ENCODE results near the gene NUP98. TPM values are rescaled to one million over a fixed set of nuclear protein-coding genes. Genes with fewer than 3 reads are reported as not detected.

Gene NUP98
- total and polyA plus RNA-seq, 10 of the 15 experiments (the other 5 are each of a cell fraction or from before 2014, with no cell fraction given): 21.7 to 108 (median 78.9) TPM

DNA sequence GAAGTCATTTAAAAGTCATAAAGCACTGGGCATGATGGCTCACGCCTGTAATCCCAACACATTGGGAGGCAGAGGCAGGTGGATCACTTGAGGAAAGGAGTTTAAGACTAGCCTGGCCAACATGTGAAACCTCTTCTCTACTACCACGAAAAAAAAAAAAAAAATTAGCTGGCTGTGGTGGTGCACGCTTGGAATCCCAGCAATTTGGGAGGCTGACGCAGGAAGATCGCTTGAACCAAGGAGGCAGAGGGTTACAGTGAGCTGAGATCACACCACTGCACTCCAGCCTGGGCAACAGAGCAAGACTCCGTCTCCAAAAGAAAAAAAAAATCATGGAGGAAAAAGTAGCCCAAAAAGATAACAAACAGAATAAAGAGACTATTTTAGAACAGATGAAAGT lies 42.2 kb downstream of the NUP98 start:
- ChIA-PET RAD21 (ENCODE audit: unreplicated experiment) (interaction anchor here (0.6 kb wide), 1 partner anchor 26 kb away, joined by 3 read pairs; no protein-coding TSS in a partner anchor), CTCF (no interaction called here), SMC1A (ENCODE audit: uncharacterized antibody, unreplicated experiment) (interaction anchor here (1.5 kb wide), 1 partner anchor 41 kb away, joined by 3 read pairs; no protein-coding TSS in a partner anchor), POLR2A (no interaction called here)
- H4K20me1 ChIP-seq (ENCODE audit: control insufficient read depth, insufficient read depth): no peaks in the 10 kb centered on the region
- TF ChIP-seq TAF1 (IDR thresholded peaks at IDR 0.05; ENCODE audit: borderline replicate concordance, low read depth, low read length) (no peak), GATAD2B (conservative IDR thresholded peaks at IDR 0.05; ENCODE audit: low read depth) (no peak), SMC3 (IDR thresholded peaks at IDR 0.05; ENCODE audit: borderline replicate concordance, low read length) (no peak), DPF2 (IDR thresholded peaks at IDR 0.05) (no peak), BCL11A (IDR thresholded peaks at IDR 0.05; ENCODE audit: low read depth, low read length) (no peak), CBFB (IDR thresholded peaks at IDR 0.05; ENCODE audit: low read depth) (no peak), CBX5 (IDR thresholded peaks at IDR 0.05; ENCODE audit: low read depth) (no peak), ESRRA (IDR thresholded peaks at IDR 0.05; ENCODE audit: low read length) (no peak), STAT3 (IDR thresholded peaks at IDR 0.05; ENCODE audit: low read depth, low read length) (no peak), LARP7 (IDR thresholded peaks at IDR 0.05) (no peak), PAX5 (IDR thresholded peaks at IDR 0.05; ENCODE audit: borderline replicate concordance, low read depth, low read length) (no peak)
- TF ChIP-seq, protein P1, sequence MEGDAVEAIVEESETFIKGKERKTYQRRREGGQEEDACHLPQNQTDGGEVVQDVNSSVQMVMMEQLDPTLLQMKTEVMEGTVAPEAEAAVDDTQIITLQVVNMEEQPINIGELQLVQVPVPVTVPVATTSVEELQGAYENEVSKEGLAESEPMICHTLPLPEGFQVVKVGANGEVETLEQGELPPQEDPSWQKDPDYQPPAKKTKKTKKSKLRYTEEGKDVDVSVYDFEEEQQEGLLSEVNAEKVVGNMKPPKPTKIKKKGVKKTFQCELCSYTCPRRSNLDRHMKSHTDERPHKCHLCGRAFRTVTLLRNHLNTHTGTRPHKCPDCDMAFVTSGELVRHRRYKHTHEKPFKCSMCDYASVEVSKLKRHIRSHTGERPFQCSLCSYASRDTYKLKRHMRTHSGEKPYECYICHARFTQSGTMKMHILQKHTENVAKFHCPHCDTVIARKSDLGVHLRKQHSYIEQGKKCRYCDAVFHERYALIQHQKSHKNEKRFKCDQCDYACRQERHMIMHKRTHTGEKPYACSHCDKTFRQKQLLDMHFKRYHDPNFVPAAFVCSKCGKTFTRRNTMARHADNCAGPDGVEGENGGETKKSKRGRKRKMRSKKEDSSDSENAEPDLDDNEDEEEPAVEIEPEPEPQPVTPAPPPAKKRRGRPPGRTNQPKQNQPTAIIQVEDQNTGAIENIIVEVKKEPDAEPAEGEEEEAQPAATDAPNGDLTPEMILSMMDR (IDR thresholded peaks at IDR 0.05 in 2 of 3, conservative IDR thresholded peaks at IDR 0.05 in 1 of 3; ENCODE audit: control insufficient read depth in 2 of 3, extremely low read depth in 1 of 3, insufficient read depth in 1 of 3, low read depth in 3 of 3, low read length in 3 of 3): no peak
- TF ChIP-seq, protein P2, sequence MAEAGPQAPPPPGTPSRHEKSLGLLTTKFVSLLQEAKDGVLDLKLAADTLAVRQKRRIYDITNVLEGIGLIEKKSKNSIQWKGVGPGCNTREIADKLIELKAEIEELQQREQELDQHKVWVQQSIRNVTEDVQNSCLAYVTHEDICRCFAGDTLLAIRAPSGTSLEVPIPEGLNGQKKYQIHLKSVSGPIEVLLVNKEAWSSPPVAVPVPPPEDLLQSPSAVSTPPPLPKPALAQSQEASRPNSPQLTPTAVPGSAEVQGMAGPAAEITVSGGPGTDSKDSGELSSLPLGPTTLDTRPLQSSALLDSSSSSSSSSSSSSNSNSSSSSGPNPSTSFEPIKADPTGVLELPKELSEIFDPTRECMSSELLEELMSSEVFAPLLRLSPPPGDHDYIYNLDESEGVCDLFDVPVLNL (IDR thresholded peaks at IDR 0.05; ENCODE audit: low read depth, low read length): no peak
- TF ChIP-seq, protein P3, sequence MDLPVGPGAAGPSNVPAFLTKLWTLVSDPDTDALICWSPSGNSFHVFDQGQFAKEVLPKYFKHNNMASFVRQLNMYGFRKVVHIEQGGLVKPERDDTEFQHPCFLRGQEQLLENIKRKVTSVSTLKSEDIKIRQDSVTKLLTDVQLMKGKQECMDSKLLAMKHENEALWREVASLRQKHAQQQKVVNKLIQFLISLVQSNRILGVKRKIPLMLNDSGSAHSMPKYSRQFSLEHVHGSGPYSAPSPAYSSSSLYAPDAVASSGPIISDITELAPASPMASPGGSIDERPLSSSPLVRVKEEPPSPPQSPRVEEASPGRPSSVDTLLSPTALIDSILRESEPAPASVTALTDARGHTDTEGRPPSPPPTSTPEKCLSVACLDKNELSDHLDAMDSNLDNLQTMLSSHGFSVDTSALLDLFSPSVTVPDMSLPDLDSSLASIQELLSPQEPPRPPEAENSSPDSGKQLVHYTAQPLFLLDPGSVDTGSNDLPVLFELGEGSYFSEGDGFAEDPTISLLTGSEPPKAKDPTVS (IDR thresholded peaks at IDR 0.05; ENCODE audit: low read depth, low read length): no peak
- TF ChIP-seq, protein P4, sequence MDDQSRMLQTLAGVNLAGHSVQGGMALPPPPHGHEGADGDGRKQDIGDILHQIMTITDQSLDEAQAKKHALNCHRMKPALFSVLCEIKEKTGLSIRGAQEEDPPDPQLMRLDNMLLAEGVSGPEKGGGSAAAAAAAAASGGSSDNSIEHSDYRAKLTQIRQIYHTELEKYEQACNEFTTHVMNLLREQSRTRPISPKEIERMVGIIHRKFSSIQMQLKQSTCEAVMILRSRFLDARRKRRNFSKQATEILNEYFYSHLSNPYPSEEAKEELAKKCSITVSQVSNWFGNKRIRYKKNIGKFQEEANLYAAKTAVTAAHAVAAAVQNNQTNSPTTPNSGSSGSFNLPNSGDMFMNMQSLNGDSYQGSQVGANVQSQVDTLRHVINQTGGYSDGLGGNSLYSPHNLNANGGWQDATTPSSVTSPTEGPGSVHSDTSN (IDR thresholded peaks at IDR 0.05; ENCODE audit: insufficient replicate concordance, low read depth, low read length): no peak
- TF ChIP-seq, protein P5, sequence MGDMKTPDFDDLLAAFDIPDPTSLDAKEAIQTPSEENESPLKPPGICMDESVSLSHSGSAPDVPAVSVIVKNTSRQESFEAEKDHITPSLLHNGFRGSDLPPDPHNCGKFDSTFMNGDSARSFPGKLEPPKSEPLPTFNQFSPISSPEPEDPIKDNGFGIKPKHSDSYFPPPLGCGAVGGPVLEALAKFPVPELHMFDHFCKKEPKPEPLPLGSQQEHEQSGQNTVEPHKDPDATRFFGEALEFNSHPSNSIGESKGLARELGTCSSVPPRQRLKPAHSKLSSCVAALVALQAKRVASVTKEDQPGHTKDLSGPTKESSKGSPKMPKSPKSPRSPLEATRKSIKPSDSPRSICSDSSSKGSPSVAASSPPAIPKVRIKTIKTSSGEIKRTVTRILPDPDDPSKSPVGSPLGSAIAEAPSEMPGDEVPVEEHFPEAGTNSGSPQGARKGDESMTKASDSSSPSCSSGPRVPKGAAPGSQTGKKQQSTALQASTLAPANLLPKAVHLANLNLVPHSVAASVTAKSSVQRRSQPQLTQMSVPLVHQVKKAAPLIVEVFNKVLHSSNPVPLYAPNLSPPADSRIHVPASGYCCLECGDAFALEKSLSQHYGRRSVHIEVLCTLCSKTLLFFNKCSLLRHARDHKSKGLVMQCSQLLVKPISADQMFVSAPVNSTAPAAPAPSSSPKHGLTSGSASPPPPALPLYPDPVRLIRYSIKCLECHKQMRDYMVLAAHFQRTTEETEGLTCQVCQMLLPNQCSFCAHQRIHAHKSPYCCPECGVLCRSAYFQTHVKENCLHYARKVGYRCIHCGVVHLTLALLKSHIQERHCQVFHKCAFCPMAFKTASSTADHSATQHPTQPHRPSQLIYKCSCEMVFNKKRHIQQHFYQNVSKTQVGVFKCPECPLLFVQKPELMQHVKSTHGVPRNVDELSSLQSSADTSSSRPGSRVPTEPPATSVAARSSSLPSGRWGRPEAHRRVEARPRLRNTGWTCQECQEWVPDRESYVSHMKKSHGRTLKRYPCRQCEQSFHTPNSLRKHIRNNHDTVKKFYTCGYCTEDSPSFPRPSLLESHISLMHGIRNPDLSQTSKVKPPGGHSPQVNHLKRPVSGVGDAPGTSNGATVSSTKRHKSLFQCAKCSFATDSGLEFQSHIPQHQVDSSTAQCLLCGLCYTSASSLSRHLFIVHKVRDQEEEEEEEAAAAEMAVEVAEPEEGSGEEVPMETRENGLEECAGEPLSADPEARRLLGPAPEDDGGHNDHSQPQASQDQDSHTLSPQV (IDR thresholded peaks at IDR 0.05): no peak
- DNase-seq (ENCODE audit: low read depth, low spot score) (no peak), FAIRE-seq (no peak), ATAC-seq (no peak)
- no peak overlapping the region for H3K4me2 ChIP-seq (ENCODE audit: control insufficient read depth, insufficient read depth)
- H3K4me1 ChIP-seq (ENCODE audit: control insufficient read depth, insufficient read depth, low read length): no peaks in the 10 kb centered on the region
- H3K9me3 ChIP-seq (replicated peaks; ENCODE audit: control insufficient read depth, insufficient read depth, low read length): no peaks in the 10 kb centered on the region
- no peak overlapping the region for H3K4me3 ChIP-seq
- no TSS peak for BruUV-seq (replicated peaks)
- H3K79me2 ChIP-seq (ENCODE audit: control insufficient read depth, insufficient read depth, low read length): no peaks in the 10 kb centered on the region
- in situ Hi-C loops (cut with MboI): no loop called here
- H2AFZ ChIP-seq (ENCODE audit: control insufficient read depth, low read depth, low read length): no peak overlapping the region
- WGBS (ENCODE audit: insufficient coverage, insufficient replicate concordance, low lambda C conversion rate, missing lambda C conversion rate): 96% methylated on average over 6 of the region's 6 CpGs
- no peaks in the 10 kb centered on the region for H3K27me3 ChIP-seq (replicated peaks in 1 of 2; ENCODE audit: control insufficient read depth in 2 of 2, insufficient read depth in 2 of 2, low read length in 1 of 2)
- H3K27ac ChIP-seq (ENCODE audit: control insufficient read depth, insufficient read depth): no peak overlapping the region
- H3K9ac ChIP-seq (ENCODE audit: control insufficient read depth, insufficient read depth, low read length): no peak overlapping the region
- intact Hi-C loops (cut with micrococcal nuclease; ENCODE audit: unreplicated experiment): no loop called here
- peaks cover 8 to 29% of the 10 kb centered on the region in 2 experiments for H3K36me3 ChIP-seq (ENCODE audit: control insufficient read depth in 2 of 2, insufficient read depth in 2 of 2, low read length in 1 of 2)

Measured in GM12878 (cell line).